Hippocampal formation (tissue), 2 donors: ENCODE measurements around the gene NFATC4.

Experiments used
- DNase-seq, 2 donors: peaks; one replicate each; lab custom pipeline; 2025; lab: John Stamatoyannopoulos, UW

The NFATC4 gene

GRCh38 chr14:24409956-24410355 lies 42.0 kb downstream of the NFATC4 start:
- DNase-seq, result no peak

DNA sequence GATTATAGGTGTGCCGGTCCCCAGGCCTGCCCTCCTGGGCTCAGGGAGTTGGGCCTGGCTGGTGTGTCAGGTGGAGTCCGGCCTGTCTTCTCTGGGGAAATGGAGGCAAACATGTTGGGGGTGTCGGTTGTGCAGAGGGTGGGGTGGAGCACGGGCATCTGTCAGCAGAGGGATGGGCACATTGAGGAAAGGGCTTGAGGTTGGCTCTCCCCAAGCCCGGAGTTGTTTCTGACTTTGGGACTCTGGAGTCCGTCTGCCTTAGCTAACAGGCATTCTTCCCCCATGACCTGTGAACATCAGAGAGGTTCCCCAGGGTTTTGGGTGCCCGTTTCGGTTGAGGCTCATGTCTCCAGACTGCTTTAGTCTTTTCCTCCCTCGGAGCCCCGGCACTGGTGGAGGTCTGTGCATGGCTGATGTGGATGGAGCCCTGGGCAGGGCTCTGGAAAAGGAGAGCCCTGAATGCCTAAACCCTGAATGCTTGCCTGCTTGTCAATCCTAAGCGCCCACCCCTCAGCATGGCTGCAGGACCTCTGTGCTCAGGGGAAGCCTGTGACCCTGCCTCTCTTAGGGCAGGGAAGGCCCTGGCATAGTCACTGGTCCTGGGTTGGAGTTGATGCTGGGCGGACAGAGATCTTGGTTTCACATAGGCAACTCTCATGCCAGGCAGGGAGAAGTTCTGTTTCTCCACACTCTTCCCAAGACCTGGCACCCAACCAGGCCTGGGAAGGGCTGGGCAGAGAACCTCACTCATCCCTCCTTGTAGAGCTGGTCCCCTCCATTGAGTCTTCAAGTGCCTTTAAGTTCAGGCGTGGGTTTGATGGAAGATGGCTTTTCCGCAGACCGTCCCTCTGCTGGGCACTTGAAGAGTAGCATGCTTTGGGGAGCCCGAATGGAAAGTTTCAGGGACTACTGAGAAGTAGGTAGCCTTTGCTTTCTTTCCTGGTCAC lies 43.7 kb downstream of the NFATC4 start:
- DNase-seq, result no peak

GRCh38 chr14:24414077-24414476 lies 46.1 kb downstream of the NFATC4 start:
- DNase-seq, result no peak

- DNase-seq, result no peak
These were observed 46.9 kb downstream of the NFATC4 start for GRCh38 chr14:24414732-24415420.

DNA sequence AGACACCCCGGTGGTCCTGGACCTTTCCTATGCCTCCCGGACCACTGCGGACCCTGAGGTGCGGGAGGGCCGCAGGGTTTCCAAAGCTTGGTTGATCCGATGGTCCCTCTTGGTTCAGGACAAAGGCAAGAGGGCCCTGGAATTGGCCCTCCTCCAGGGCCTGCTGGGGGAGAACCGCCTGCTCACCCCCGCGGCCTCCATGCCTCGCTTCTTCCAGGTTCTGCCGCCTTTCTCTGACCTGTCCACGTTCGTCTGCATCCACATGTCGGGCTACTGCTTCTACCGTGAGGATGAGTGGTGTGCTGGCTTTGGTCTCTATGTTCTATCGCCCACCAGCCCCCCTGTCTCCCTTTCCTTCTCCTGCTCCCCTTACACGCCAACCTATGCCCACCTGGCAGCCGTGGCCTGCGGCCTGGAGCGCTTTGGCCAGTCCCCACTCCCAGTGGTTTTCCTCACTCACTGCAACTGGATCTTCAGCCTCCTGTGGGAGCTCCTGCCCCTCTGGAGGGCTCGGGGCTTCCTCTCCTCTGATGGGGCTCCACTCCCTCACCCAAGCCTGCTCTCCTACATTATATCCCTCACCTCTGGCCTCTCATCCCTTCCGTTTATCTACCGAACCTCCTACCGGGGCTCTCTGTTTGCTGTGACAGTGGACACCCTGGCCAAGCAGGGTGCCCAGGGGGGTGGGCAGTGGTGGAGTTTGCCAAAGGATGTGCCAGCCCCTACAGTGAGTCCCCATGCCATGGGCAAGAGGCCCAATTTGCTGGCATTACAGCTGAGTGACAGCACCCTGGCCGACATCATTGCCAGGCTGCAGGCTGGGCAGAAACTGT lies 47.7 kb downstream of the NFATC4 start:
- no peak for DNase-seq

- no peak for DNase-seq
These were observed 48.4 kb downstream of the NFATC4 start for GRCh38 chr14:24416254-24416931.

DNA sequence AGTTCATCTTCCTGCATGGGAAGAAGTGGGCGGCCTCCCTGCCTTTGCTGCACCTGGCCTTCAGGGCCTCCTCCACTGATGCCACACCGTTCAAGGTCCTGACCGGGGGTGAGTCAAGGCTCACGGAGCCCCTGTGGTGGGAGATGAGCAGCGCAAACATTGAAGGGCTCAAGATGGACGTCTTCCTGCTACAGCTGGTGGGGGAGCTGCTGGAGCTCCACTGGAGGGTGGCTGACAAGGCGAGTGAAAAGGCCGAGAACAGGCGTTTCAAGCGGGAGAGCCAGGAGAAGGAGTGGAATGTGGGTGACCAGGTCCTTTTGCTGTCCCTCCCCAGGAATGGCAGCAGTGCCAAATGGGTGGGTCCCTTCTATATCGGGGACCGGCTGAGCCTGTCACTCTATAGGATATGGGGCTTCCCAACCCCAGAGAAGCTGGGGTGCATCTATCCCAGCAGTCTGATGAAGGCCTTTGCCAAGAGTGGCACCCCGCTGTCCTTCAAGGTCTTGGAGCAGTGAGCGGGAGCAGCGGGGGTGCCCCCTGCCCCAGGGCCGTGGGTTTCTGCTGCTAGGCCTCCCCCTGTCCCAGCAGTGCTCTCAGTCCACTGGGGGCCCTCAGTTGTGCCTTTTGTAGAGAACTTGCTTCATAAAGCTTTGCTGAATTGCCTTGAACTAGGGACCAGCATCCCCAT lies 49.1 kb downstream of the NFATC4 start:
- DNase-seq, result no peak

- no peak for DNase-seq
These were observed 50.0 kb downstream of the NFATC4 start for GRCh38 chr14:24417832-24418491.

GRCh38 chr14:24418492-24418873 lies 50.5 kb downstream of the NFATC4 start:
- no peak for DNase-seq

DNA sequence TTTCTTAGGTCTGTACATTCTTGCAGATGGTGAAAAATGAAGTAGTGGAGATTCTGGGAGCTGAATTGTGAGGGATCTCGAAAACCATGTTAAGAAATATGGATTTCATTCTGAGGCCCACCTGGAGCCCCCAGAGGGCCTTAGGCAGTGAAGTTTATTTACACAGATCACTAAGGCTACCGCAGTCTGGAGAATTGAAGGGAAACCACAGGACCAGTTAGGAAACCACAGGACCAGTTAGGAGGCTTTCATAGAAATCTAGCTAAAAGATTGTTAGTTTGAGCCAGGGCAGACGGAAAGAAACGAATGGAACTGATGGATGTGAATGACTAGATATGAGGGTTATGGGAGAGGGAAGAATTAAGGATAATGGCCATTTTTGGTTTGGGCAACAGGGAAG lies 54.3 kb downstream of the NFATC4 start:
- no peak for DNase-seq

- no peak for DNase-seq
These were observed 55.0 kb downstream of the NFATC4 start for GRCh38 chr14:24422694-24423601.

- DNase-seq, result no peak
These were observed 57.7 kb downstream of the NFATC4 start for GRCh38 chr14:24425704-24426103.

DNA sequence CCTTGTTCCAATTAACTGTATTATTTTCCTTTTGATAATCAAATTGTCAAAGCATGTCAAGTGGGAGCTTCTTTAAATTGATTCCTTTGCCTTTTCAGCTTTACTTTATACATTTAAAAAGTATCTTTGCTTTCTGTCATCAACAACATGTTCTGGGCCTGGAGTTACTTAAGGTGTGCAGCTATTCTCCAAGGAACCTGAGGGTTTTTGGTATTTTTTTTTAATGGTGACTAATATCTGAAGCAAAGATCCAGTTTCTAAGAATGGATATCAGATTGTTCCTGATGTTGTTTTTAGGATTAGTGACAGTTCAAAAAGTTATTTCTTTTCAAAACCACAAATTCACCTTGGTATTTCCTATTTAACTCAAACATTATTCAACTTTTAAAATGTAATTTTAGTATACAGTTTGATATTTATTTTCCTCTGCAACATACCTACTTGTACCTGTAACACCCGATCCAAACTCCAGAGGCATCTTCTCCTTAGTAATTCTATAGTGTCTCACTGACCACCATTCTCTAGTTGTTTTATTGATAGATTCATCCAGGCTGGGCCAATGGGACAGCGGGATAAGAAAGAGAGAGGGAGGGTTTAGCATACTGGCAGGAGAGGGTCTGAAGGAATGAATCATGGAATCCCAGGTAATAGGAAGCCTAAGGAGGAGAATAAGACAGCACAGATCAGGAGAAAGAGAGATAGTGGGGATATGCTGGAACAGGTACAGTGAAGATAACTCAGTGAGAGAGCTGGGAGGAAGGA lies 58.3 kb downstream of the NFATC4 start:
- no peak for DNase-seq

- no peak for DNase-seq
These were observed 59.0 kb downstream of the NFATC4 start for GRCh38 chr14:24426912-24427536.

GRCh38 chr14:24427537-24428508 lies 59.8 kb downstream of the NFATC4 start:
- DNase-seq, result no peak

GRCh38 chr14:24428628-24429394 lies 60.8 kb downstream of the NFATC4 start:
- no peak for DNase-seq
